HepG2 (cell line): Measurements from ENCODE around the gene CASKIN2. TPM values are rescaled to one million over a fixed set of nuclear protein-coding genes. Genes with fewer than 3 reads are reported as not detected.
A peak's percentile ranks its signal among the peaks of the same experiment; 100 is the strongest.

Experiments used
- NR1H2 ChIP-seq: sonication (generic); formaldehyde crosslinking; IDR thresholded peaks from 2 replicates; pipeline ENCODE4 v1.8.1; 2022; ENCODE audit warnings: low read depth, missing genetic modification reagents, borderline replicate concordance
- RFX3 ChIP-seq: IDR thresholded peaks from 2 replicates; pipeline ENCODE4 v1.6.1; 2016; ENCODE audit warnings: missing biosample characterization, missing genetic modification reagents
- ZFP36 ChIP-seq: fragments of 150-350 bp; IDR thresholded peaks from 2 replicates; pipeline ENCODE4 v1.6.1; 2018; ENCODE audit warnings: borderline replicate concordance, low read length, low read depth; ENCODE audit not compliant: partially characterized antibody
- ZNF256 ChIP-seq: sonication (generic); formaldehyde crosslinking; conservative IDR thresholded peaks from 2 replicates; pipeline ENCODE4 v1.4.0; 2020; ENCODE audit warnings: missing genetic modification reagents
- ZNF891 ChIP-seq: sonication (generic); formaldehyde crosslinking; IDR thresholded peaks from 2 replicates; pipeline ENCODE4 v1.5.0; 2020; ENCODE audit warnings: mild to moderate bottlenecking, missing genetic modification reagents
- polyA plus RNA-seq, 8 experiments: library from polyadenylated mRNA; depleted of rRNA in 3 of 8; stranded (reverse) in 7 of 8; unstranded in 1 of 8; fragments of >200 nt; fragmentation: Illumina TruSeq in 4 of 8; extraction: Trizol in 4 of 8; gene quantifications; 2 replicates each; pipeline versions ENCODE4 v1.2.1 to v1.2.3, GENCODE V29; 2011 to 2016; ENCODE audit warnings: low read depth in 4 of 8, missing spikeins in 1 of 8, mixed read lengths in 1 of 8; ENCODE audit not compliant: insufficient read depth in 1 of 8
- total RNA-seq, 5 experiments: library from RNA; depleted of rRNA; stranded (reverse); fragments of >200 nt; fragmentation: Illumina TruSeq; extraction: Trizol; gene quantifications; 2 replicates each; pipeline ENCODE4 v1.2.3, GENCODE V29; 2016; ENCODE audit warnings: low read depth in 1 of 5
- TF ChIP-seq, protein P1 (sequence below): IDR thresholded peaks from 2 replicates; pipeline ENCODE4 v1.4.0; 2020; ENCODE audit warnings: mild to moderate bottlenecking, missing genetic modification reagents
- TF ChIP-seq, protein P2 (sequence below): sonication (generic); formaldehyde crosslinking; IDR thresholded peaks from 2 replicates; pipeline ENCODE4 v1.4.0; 2020; ENCODE audit warnings: mild to moderate bottlenecking, missing genetic modification reagents
- TF ChIP-seq, protein P3 (sequence below): sonication (generic); formaldehyde crosslinking; IDR thresholded peaks from 2 replicates; pipeline ENCODE4 v1.5.0; 2020; ENCODE audit warnings: missing genetic modification reagents, mild to moderate bottlenecking, borderline replicate concordance
- TF ChIP-seq, protein P4 (sequence below): sonication (generic); formaldehyde crosslinking; IDR thresholded peaks from 2 replicates; pipeline ENCODE4 v1.4.0; 2020; ENCODE audit warnings: missing genetic modification reagents
- TF ChIP-seq, protein P5 (sequence below): sonication (generic); formaldehyde crosslinking; IDR thresholded peaks from 2 replicates; pipeline ENCODE4 v1.5.1; 2020; ENCODE audit warnings: mild to moderate bottlenecking, missing genetic modification reagents, moderate library complexity
- TF ChIP-seq, protein P6 (sequence below): sonication (generic); formaldehyde crosslinking; IDR thresholded peaks from 2 replicates; pipeline ENCODE4 v1.5.0; 2020; ENCODE audit warnings: missing genetic modification reagents
- TF ChIP-seq, protein P7 (sequence below): sonication (generic); formaldehyde crosslinking; IDR thresholded peaks from 2 replicates; pipeline ENCODE4; 2020; ENCODE audit warnings: missing genetic modification reagents, mild to moderate bottlenecking, borderline replicate concordance
- TF ChIP-seq, protein P8 (sequence below): IDR thresholded peaks from 2 replicates; pipeline ENCODE4 v1.6.1; 2016; ENCODE audit warnings: missing biosample characterization, missing genetic modification reagents, low read depth

The CASKIN2 gene
- total and polyA plus RNA-seq, 2 of the 13 experiments (the other 11 are each of a cell fraction or from before 2014, with no cell fraction given): 5.2 to 7.8 TPM

DNA sequence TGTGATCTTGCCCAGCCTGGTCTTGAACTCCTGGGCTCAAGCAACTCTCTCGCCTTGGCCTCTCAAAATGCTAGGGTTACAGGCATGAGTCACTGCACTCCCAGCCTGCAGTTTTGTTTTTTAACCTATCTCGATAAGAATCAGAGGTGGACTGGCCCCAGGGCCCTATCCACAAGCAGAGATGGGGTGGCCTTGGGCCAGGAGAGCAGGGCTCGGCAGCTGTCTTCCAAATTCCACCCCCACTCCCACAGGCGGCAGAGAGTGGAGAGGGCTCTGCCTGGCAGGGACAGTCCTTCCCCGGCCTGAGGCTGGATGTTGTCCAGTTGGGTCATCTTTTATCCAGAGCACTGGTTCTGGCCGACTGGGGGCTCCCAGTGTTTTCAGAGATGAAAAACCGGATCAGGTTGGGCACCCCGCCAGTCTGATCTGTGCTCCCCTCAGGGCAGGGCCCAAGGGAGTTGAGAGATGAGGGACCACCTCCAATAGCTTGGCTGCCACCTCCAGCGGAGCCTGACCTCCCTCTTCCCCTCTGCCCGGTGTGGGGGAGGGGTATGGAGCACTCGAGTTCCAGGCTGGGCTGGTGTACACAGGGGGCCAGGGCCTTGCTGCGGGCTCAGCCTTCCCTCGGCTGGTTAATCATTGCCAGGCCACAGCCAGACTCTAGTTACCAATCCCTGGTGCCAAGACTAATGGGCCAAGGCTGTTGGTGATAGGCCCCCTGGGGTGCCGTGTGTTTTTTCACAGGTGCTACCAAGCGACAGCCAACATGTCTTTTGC is 41.9 kb upstream of the CASKIN2 start (continued):
- TF ChIP-seq, protein P1, sequence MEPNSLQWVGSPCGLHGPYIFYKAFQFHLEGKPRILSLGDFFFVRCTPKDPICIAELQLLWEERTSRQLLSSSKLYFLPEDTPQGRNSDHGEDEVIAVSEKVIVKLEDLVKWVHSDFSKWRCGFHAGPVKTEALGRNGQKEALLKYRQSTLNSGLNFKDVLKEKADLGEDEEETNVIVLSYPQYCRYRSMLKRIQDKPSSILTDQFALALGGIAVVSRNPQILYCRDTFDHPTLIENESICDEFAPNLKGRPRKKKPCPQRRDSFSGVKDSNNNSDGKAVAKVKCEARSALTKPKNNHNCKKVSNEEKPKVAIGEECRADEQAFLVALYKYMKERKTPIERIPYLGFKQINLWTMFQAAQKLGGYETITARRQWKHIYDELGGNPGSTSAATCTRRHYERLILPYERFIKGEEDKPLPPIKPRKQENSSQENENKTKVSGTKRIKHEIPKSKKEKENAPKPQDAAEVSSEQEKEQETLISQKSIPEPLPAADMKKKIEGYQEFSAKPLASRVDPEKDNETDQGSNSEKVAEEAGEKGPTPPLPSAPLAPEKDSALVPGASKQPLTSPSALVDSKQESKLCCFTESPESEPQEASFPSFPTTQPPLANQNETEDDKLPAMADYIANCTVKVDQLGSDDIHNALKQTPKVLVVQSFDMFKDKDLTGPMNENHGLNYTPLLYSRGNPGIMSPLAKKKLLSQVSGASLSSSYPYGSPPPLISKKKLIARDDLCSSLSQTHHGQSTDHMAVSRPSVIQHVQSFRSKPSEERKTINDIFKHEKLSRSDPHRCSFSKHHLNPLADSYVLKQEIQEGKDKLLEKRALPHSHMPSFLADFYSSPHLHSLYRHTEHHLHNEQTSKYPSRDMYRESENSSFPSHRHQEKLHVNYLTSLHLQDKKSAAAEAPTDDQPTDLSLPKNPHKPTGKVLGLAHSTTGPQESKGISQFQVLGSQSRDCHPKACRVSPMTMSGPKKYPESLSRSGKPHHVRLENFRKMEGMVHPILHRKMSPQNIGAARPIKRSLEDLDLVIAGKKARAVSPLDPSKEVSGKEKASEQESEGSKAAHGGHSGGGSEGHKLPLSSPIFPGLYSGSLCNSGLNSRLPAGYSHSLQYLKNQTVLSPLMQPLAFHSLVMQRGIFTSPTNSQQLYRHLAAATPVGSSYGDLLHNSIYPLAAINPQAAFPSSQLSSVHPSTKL: peak; percentile 78
- TF ChIP-seq, protein P2, sequence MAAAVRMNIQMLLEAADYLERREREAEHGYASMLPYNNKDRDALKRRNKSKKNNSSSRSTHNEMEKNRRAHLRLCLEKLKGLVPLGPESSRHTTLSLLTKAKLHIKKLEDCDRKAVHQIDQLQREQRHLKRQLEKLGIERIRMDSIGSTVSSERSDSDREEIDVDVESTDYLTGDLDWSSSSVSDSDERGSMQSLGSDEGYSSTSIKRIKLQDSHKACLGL: peak; percentile 64
- TF ChIP-seq, protein P3, sequence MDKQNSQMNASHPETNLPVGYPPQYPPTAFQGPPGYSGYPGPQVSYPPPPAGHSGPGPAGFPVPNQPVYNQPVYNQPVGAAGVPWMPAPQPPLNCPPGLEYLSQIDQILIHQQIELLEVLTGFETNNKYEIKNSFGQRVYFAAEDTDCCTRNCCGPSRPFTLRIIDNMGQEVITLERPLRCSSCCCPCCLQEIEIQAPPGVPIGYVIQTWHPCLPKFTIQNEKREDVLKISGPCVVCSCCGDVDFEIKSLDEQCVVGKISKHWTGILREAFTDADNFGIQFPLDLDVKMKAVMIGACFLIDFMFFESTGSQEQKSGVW (CRISPR knock-in tag): no peak
- TF ChIP-seq, protein P4, sequence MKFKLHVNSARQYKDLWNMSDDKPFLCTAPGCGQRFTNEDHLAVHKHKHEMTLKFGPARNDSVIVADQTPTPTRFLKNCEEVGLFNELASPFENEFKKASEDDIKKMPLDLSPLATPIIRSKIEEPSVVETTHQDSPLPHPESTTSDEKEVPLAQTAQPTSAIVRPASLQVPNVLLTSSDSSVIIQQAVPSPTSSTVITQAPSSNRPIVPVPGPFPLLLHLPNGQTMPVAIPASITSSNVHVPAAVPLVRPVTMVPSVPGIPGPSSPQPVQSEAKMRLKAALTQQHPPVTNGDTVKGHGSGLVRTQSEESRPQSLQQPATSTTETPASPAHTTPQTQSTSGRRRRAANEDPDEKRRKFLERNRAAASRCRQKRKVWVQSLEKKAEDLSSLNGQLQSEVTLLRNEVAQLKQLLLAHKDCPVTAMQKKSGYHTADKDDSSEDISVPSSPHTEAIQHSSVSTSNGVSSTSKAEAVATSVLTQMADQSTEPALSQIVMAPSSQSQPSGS (CRISPR knock-in tag): peak; percentile 76
- TF ChIP-seq, protein P5, sequence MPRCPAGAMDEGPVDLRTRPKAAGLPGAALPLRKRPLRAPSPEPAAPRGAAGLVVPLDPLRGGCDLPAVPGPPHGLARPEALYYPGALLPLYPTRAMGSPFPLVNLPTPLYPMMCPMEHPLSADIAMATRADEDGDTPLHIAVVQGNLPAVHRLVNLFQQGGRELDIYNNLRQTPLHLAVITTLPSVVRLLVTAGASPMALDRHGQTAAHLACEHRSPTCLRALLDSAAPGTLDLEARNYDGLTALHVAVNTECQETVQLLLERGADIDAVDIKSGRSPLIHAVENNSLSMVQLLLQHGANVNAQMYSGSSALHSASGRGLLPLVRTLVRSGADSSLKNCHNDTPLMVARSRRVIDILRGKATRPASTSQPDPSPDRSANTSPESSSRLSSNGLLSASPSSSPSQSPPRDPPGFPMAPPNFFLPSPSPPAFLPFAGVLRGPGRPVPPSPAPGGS: peak; percentile 80; the same call in 1 of the 2 replicates
- TF ChIP-seq RFX3 (CRISPR knock-in tag) (no peak), ZNF256 (CRISPR knock-in tag) (no peak; the same call in 1 of the 2 replicates), NR1H2 (CRISPR knock-in tag) (no peak), ZNF891 (CRISPR knock-in tag) (peak; percentile 90), ZFP36 (no peak)
- TF ChIP-seq, protein P6, sequence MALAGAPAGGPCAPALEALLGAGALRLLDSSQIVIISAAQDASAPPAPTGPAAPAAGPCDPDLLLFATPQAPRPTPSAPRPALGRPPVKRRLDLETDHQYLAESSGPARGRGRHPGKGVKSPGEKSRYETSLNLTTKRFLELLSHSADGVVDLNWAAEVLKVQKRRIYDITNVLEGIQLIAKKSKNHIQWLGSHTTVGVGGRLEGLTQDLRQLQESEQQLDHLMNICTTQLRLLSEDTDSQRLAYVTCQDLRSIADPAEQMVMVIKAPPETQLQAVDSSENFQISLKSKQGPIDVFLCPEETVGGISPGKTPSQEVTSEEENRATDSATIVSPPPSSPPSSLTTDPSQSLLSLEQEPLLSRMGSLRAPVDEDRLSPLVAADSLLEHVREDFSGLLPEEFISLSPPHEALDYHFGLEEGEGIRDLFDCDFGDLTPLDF (CRISPR knock-in tag): no peak
- TF ChIP-seq, protein P7, sequence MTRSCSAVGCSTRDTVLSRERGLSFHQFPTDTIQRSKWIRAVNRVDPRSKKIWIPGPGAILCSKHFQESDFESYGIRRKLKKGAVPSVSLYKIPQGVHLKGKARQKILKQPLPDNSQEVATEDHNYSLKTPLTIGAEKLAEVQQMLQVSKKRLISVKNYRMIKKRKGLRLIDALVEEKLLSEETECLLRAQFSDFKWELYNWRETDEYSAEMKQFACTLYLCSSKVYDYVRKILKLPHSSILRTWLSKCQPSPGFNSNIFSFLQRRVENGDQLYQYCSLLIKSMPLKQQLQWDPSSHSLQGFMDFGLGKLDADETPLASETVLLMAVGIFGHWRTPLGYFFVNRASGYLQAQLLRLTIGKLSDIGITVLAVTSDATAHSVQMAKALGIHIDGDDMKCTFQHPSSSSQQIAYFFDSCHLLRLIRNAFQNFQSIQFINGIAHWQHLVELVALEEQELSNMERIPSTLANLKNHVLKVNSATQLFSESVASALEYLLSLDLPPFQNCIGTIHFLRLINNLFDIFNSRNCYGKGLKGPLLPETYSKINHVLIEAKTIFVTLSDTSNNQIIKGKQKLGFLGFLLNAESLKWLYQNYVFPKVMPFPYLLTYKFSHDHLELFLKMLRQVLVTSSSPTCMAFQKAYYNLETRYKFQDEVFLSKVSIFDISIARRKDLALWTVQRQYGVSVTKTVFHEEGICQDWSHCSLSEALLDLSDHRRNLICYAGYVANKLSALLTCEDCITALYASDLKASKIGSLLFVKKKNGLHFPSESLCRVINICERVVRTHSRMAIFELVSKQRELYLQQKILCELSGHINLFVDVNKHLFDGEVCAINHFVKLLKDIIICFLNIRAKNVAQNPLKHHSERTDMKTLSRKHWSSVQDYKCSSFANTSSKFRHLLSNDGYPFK (CRISPR knock-in tag): peak; percentile 81
- TF ChIP-seq, protein P8, sequence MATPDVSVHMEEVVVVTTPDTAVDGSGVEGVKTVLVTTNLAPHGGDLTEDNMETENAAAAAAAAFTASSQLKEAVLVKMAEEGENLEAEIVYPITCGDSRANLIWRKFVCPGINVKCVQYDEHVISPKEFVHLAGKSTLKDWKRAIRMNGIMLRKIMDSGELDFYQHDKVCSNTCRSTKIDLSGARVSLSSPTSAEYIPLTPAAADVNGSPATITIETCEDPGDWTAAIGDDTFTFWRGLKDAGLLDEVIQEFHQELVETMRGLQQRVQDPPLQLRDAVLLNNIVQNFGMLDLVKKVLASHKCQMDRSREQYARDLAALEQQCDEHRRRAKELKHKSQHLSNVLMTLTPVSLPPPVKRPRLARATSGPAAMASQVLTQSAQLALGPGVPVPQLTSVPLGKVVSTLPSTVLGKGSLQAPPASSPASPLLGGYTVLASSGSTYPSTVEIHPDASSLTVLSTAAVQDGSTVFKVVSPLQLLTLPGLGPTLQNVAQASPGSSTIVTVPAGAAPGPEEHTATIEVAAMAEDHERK (CRISPR knock-in tag): no peak
